HG02571 (cell line): Measurements from ENCODE around the gene GOLGA8F.
"Not testable (repeated sequence)": the region's sequence is repeated elsewhere in the genome, so short reads cannot be mapped to it uniquely, and the experiment has no call there.

ENCODE experiments used
- ATAC-seq: cut with Tn5 transposase; IDR thresholded peaks from one replicate; pipeline ENCODE4 v1.9.1; 2021; ENCODE audit warnings: mild to moderate bottlenecking, moderate library complexity; ENCODE audit not compliant: unreplicated experiment

Gene GOLGA8F, protein sequence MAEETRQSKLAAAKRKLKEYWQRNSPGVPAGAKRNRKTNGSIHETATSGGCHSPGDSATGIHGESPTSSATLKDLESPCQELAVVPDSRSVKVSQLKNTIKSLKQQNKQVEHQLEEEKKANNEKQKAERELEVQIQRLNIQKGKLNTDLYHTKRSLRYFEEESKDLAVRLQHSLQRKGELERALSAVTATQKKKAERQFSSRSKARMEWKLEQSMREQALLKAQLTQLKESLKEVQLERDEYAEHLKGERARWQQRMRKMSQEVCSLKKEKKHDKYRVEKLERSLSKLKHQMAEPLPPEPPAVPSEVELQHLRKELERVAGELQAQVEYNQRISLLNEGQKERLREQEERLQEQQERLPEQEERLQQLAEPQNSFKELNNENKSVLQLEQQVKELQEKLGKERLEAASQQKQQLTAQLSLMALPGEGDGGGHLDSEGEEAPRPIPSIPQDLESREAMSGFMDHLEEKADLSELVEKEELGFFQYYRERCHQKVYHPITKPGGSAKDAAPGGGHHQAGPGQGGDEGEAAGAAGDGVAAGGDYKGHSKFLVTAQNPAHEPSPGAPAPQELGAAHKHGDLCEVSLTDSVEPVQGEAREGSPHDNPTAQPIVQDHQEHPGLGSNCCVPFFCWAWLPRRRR

DNA sequence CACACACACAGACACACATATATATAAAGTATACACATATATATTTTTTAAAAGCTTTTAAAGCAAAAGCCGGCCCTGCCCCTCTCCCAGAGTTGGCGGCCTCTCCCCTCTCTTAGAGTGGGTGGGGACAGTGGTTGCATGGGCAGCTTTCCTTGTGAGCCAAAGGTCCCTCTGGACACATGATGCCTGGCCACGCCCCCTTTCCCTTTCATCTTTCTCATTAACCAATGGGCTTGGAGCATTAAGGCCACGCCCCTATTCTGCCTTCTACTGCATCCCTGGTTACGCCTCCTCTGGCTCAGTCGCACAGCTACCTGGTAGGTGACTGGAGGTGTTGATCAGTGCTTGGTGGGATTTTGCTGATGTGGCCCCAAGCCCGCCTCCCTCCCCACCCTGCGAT, at the start of gene GOLGA8F:
Gene GOLGA8F (plus strand): TSS at position 301 of the 400 bp plus-strand sequence. CDS start 98 bp downstream, at position 399.
- not testable (repeated sequence) for ATAC-seq

DNA sequence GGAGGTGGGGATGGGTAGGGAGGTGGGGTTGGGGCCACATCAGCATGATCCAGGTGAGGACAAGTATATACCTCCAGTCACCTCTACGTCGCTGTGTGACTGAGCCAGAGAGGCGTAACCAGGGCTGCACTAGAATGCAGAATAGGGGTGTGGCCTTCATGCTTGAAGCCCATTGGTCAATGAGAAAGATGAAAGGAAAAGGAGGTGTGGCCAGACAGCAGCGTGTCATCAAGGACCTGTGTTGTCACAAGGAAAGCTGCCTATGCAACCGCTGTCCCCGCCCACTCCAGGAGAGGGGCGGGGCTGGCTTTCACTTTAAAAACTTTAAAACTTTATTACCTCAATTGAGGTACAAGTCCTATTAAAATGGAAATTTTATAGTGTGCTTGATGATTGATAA, 20.5 kb upstream of the GOLGA8F start, which contains the start of gene GOLGA6L24:
Gene GOLGA6L24 (minus strand): TSS at position 101 of the 400 bp plus-strand sequence. CDS start 61 bp downstream, at position 40.
- ATAC-seq, result not testable (repeated sequence)

DNA sequence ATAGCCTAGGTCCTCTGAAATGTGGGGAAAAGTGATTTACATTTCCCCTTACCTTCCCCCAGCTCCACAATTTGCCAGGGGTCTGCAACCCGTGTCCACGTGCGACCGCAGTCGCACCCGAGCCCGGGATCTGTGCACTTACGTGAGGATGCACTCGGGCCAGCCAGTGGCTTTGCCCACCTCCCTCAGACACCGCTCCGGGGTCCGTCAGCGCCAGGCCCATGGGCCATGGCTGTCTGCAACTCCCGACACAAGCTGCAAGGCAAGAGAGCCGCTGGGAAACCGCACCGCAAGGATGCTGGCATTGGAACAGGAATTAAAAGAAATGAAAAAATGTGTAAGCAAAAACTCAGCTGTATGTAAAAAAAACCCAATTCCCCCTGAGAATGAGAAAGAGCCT, 13.0 kb upstream of the GOLGA8F start:
- not testable (repeated sequence) for ATAC-seq

DNA sequence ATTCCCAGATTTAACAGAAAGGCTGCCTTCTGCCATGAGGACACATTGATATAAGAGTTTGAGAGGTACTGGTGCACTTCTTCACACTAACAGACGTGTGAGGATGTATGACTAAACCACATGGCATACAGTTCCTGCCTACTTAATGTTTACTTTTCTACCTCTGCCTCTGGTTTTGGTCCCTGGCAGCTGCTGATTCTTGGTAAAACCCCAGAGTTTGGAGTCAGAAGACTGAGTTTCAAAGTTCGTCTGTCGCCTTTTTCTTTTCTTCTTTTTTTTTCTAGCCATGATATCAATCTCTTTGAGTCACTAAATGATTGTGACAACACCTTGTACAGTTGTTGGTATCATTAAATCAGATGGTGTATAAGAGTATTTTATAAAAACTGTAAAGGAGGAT, 1.6 kb downstream of the GOLGA8F start:
- ATAC-seq, result not testable (repeated sequence)

DNA sequence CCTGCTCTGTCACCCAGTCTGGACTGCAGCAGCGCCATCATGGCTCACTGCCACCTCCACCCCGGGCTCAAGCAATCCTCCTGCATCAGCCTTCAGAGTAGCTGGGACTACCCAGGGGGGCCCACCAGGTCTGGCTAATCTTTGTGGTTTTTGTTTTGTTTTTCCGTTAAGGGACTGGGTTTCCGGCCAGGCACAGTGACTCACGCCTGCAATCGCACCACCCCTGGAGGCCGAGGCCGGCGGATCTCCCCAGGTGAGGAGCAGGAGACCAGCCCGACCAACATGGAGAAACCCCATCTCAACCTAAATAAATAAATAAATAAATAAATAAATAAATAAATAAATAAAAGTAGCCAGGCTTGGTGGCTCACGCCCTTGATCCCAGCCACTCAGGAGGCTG, 17.6 kb downstream of the GOLGA8F start:
- not testable (repeated sequence) for ATAC-seq

DNA sequence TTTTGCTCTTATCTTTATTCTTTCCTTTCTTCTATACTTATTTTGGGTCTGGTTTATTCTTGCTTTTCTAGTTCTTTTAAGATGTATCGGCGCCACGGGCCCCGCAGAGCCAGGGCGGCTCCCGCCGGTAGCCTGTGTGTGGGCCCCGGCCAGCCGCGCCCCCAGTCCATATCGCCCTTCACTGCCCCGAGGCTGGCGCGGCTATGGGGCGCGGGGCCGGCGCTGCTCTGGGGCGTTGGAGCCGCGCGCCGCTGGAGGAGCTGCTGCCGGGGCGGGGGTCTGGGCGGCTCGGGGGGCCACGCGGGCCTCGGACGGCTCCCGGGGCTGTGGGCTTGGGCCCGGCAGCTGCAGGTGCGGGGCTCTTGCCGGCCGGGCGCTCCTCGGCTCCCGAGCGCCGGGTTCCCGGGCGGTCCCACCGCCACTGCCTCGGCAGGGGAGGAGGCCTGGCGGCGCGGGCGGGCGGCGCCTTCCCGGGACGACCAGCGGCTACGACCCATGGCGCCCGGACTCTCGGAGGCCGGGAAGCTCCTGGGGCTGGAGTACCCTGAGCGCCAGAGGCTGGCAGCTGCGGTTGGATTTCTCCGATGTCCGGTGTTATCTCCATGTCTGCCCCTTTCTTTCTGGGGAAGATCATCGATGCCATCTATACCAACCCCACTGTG, 24.4 kb downstream of the GOLGA8F start:
- not testable (repeated sequence) for ATAC-seq

DNA sequence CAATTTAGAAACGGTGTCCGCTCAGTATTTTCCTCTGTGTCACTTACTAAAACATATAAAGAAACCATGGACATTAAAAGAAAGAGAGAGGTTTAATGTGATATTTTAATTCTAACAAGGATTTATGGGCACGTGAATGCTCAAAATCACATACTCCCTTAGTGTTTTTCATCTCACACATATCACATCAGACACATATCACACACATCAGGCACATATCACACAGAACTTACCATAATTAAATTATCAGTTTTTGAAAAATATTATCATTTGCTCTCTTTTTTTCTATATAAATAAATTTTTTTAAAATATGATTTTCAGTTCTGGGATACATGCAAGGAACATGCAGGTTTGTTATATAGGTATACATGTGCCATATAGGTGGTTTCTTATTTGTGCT, 42.0 kb downstream of the GOLGA8F start:
- not testable (repeated sequence) for ATAC-seq

DNA sequence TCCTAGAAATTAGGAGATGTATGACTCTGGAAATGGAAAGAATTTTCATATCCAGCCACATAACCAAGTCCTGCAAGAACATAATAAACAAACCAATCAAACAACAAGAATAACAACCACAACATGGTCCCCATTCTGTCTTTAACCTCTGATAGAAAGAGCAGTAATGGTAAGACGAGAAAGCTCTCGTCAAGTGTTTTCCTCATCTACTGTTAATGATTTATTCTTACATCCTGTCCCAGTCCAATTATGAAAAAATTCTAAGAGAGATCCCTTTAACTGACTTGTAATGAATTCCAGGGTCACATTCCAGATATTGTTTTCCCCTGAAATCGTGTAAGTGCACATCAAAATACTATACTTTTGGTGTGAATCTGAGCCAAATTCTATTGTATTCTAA, 57.1 kb downstream of the GOLGA8F start:
- ATAC-seq, result not testable (repeated sequence)
